Lower leg skin (tissue), 3 donors: ENCODE measurements around the gene EFR3B.

ENCODE experiments used
- CTCF ChIP-seq, 3 donors: fragments of 450-650 bp; IDR thresholded peaks; one replicate each; pipeline ENCODE4 v1.5.1; 2016; ENCODE audit warnings: antibody characterized with exemption in 3 of 3, mild to moderate bottlenecking in 3 of 3, moderate library complexity in 2 of 3
- POLR2A ChIP-seq, 2 donors: fragments of 450-650 bp; IDR thresholded peaks; one replicate each; pipeline ENCODE4 v1.6.1; 2016 to 2017; ENCODE audit warnings: antibody characterized with exemption in 2 of 2, mild to moderate bottlenecking in 1 of 2, moderate library complexity in 1 of 2

GRCh38 chr2:25021791-25022362, 20.0 kb upstream of the EFR3B start:
- TF ChIP-seq CTCF (IDR thresholded peaks at IDR 0.05) (no peak), POLR2A (IDR thresholded peaks at IDR 0.05) (no peak)
